ENCODE data around the gene WNT10A.

Gene WNT10A

GRCh38 chr2:218878486-218878885 is 2.2 kb upstream of the WNT10A start:
- no peak for DNase-seq

- no peak for DNase-seq
Measured at GRCh38 chr2:218878926-218879761, 1.5 kb upstream of the WNT10A start.

- no peak for DNase-seq
Measured at GRCh38 chr2:218879776-218880101, 913 bp upstream of the WNT10A start.

- DNase-seq: no peak
Measured at GRCh38 chr2:218880859-218881594, 375 bp downstream of the WNT10A start.

GRCh38 chr2:218881744-218882460 is 1.2 kb downstream of the WNT10A start:
- DNase-seq: peak; percentile 32

GRCh38 chr2:218882461-218882816 is 1.8 kb downstream of the WNT10A start:
- no peak for DNase-seq

- no peak for DNase-seq
Measured at GRCh38 chr2:218882866-218883366, 2.3 kb downstream of the WNT10A start.

GRCh38 chr2:218883491-218884490 is 3.1 kb downstream of the WNT10A start:
- DNase-seq: no peak

GRCh38 chr2:218884519-218884918 is 3.9 kb downstream of the WNT10A start:
- no peak for DNase-seq

- no peak for DNase-seq
Measured at GRCh38 chr2:218885981-218886947, 5.6 kb downstream of the WNT10A start.

- DNase-seq: no peak
Measured at GRCh38 chr2:218887079-218887478, 6.4 kb downstream of the WNT10A start.

GRCh38 chr2:218888341-218888740 is 7.7 kb downstream of the WNT10A start:
- no peak for DNase-seq

- no peak for DNase-seq
Measured at GRCh38 chr2:218889937-218890336, 9.3 kb downstream of the WNT10A start.

GRCh38 chr2:218890369-218890768 is 9.7 kb downstream of the WNT10A start:
- DNase-seq: no peak

GRCh38 chr2:218891275-218892135 is 10.9 kb downstream of the WNT10A start:
- DNase-seq: no peak

GRCh38 chr2:218892693-218893348 is 12.2 kb downstream of the WNT10A start:
- DNase-seq: peak; percentile 16

GRCh38 chr2:218893349-218894150 is 12.9 kb downstream of the WNT10A start:
- no peak for DNase-seq

GRCh38 chr2:218894151-218894879 is 13.7 kb downstream of the WNT10A start:
- peak; percentile 65 for DNase-seq

All from NCI-H226 (cell line).